SW 1271 (cell line): ENCODE data around the gene NIPAL3.
"Not testable (repeated sequence)": the region's sequence is repeated elsewhere in the genome, so short reads cannot be mapped to it uniquely, and the experiment has no call there.

ENCODE experiments used
- DNase-seq, 2 experiments: peaks; one replicate each; lab custom pipeline; 2025; lab: John Stamatoyannopoulos, UW

The NIPAL3 gene

GRCh38 chr1:24520282-24520681 is 104.7 kb downstream of the NIPAL3 start:
- not testable (repeated sequence) for DNase-seq
